ENCODE measurements around the gene KCNE3. TPM values are rescaled to one million over a fixed set of nuclear protein-coding genes. Genes with fewer than 3 reads are reported as not detected.

The KCNE3 gene
- total and polyA plus RNA-seq, 2 experiments from 2014 or later = 2.3 to 10.6 TPM

GRCh38 chr11:74504100-74504691 is 36.8 kb upstream of the KCNE3 start:
- Histone ChIP-seq H3K27me3 (ENCODE audit: insufficient read depth) (no peaks in the 10 kb centered on the region), H4K20me1 (replicated peaks; ENCODE audit: insufficient read depth) (no peaks in the 10 kb centered on the region), H3K4me2 (no peak overlapping the region), H3K4me3 (no peak overlapping the region), H3K4me1 (ENCODE audit: insufficient read depth) (no peaks in the 10 kb centered on the region), H3K79me2 (replicated peaks; ENCODE audit: insufficient read depth) (no peaks in the 10 kb centered on the region), H3K36me3 (ENCODE audit: insufficient read depth) (peaks cover 7% of the 10 kb centered on the region; the same call in 1 of the 2 replicates), H2AFZ (no peak overlapping the region), H3K9me2 (ENCODE audit: insufficient read depth) (0 out of 2 replicates have a peak, but pooled peaks cover 6% of the 10 kb centered on the region), H3K27ac (ENCODE audit: low read depth) (no peak overlapping the region), H3F3A (replicated peaks; ENCODE audit: low read depth) (no peaks in the 10 kb centered on the region)
- Mint-ChIP-seq H3K9me3 (peaks cover 33% of the 10 kb centered on the region; the same call in 2 of the 3 replicates), H3K4me1 (no peaks in the 10 kb centered on the region), H3K27me3 (ENCODE audit: insufficient read depth, low read depth, poor library complexity) (peaks cover 6% of the 10 kb centered on the region), H3K36me3 (ENCODE audit: low read depth) (peaks cover 14% of the 10 kb centered on the region; the same call in 2 of the 3 replicates), H3K27ac (no peak overlapping the region), H3K4me3 (no peak overlapping the region)
- ATAC-seq (no peak), DNase-seq (ENCODE audit: low spot score) (no peak)
- TF ChIP-seq EZH2 (IDR thresholded peaks at IDR 0.05; ENCODE audit: low read depth, unreplicated experiment) = no peak
- TF ChIP-seq, protein P1, sequence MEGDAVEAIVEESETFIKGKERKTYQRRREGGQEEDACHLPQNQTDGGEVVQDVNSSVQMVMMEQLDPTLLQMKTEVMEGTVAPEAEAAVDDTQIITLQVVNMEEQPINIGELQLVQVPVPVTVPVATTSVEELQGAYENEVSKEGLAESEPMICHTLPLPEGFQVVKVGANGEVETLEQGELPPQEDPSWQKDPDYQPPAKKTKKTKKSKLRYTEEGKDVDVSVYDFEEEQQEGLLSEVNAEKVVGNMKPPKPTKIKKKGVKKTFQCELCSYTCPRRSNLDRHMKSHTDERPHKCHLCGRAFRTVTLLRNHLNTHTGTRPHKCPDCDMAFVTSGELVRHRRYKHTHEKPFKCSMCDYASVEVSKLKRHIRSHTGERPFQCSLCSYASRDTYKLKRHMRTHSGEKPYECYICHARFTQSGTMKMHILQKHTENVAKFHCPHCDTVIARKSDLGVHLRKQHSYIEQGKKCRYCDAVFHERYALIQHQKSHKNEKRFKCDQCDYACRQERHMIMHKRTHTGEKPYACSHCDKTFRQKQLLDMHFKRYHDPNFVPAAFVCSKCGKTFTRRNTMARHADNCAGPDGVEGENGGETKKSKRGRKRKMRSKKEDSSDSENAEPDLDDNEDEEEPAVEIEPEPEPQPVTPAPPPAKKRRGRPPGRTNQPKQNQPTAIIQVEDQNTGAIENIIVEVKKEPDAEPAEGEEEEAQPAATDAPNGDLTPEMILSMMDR (conservative IDR thresholded peaks at IDR 0.05; ENCODE audit: low read depth in 2 of 2) = no peak
- TF ChIP-seq, protein P2, sequence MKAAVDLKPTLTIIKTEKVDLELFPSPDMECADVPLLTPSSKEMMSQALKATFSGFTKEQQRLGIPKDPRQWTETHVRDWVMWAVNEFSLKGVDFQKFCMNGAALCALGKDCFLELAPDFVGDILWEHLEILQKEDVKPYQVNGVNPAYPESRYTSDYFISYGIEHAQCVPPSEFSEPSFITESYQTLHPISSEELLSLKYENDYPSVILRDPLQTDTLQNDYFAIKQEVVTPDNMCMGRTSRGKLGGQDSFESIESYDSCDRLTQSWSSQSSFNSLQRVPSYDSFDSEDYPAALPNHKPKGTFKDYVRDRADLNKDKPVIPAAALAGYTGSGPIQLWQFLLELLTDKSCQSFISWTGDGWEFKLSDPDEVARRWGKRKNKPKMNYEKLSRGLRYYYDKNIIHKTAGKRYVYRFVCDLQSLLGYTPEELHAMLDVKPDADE (IDR thresholded peaks at IDR 0.05) = no peak
- TF ChIP-seq STAT1 (IDR thresholded peaks at IDR 0.05; ENCODE audit: unreplicated experiment) = no peak
- no peak for TF ChIP-seq NANOG (IDR thresholded peaks at IDR 0.05; ENCODE audit: borderline replicate concordance)
- no peak for TF ChIP-seq JUNB (IDR thresholded peaks at IDR 0.05; ENCODE audit: unreplicated experiment)
- TF ChIP-seq, protein P3, sequence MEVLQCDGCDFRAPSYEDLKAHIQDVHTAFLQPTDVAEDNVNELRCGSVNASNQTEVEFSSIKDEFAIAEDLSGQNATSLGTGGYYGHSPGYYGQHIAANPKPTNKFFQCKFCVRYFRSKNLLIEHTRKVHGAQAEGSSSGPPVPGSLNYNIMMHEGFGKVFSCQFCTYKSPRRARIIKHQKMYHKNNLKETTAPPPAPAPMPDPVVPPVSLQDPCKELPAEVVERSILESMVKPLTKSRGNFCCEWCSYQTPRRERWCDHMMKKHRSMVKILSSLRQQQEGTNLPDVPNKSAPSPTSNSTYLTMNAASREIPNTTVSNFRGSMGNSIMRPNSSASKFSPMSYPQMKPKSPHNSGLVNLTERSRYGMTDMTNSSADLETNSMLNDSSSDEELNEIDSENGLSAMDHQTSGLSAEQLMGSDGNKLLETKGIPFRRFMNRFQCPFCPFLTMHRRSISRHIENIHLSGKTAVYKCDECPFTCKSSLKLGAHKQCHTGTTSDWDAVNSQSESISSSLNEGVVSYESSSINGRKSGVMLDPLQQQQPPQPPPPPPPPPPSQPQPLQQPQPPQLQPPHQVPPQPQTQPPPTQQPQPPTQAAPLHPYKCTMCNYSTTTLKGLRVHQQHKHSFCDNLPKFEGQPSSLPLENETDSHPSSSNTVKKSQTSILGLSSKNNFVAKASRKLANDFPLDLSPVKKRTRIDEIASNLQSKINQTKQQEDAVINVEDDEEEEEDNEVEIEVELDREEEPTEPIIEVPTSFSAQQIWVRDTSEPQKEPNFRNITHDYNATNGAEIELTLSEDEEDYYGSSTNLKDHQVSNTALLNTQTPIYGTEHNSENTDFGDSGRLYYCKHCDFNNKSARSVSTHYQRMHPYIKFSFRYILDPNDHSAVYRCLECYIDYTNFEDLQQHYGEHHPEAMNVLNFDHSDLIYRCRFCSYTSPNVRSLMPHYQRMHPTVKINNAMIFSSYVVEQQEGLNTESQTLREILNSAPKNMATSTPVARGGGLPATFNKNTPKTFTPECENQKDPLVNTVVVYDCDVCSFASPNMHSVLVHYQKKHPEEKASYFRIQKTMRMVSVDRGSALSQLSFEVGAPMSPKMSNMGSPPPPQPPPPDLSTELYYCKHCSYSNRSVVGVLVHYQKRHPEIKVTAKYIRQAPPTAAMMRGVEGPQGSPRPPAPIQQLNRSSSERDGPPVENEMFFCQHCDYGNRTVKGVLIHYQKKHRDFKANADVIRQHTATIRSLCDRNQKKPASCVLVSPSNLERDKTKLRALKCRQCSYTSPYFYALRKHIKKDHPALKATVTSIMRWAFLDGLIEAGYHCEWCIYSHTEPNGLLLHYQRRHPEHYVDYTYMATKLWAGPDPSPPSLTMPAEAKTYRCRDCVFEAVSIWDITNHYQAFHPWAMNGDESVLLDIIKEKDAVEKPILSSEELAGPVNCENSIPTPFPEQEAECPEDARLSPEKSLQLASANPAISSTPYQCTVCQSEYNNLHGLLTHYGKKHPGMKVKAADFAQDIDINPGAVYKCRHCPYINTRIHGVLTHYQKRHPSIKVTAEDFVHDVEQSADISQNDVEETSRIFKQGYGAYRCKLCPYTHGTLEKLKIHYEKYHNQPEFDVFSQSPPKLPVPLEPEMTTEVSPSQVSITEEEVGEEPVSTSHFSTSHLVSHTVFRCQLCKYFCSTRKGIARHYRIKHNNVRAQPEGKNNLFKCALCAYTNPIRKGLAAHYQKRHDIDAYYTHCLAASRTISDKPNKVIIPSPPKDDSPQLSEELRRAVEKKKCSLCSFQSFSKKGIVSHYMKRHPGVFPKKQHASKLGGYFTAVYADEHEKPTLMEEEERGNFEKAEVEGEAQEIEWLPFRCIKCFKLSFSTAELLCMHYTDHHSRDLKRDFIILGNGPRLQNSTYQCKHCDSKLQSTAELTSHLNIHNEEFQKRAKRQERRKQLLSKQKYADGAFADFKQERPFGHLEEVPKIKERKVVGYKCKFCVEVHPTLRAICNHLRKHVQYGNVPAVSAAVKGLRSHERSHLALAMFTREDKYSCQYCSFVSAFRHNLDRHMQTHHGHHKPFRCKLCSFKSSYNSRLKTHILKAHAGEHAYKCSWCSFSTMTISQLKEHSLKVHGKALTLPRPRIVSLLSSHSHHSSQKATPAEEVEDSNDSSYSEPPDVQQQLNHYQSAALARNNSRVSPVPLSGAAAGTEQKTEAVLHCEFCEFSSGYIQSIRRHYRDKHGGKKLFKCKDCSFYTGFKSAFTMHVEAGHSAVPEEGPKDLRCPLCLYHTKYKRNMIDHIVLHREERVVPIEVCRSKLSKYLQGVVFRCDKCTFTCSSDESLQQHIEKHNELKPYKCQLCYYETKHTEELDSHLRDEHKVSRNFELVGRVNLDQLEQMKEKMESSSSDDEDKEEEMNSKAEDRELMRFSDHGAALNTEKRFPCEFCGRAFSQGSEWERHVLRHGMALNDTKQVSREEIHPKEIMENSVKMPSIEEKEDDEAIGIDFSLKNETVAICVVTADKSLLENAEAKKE (CRISPR knock-in tag; IDR thresholded peaks at IDR 0.05) = no peak
